Suprapubic skin (tissue), 3 donors: ENCODE data around the gene SLC9A9.

Experiments
- CTCF ChIP-seq, 2 donors: fragments of 200-600 bp in 1 of 2; fragments of 450-650 bp in 1 of 2; sonication (generic) in 1 of 2; IDR thresholded peaks; one replicate each; pipeline ENCODE4 v1.5.1; 2016 to 2019; ENCODE audit warnings: antibody characterized with exemption in 2 of 2, mild to moderate bottlenecking in 1 of 2, moderate library complexity in 1 of 2
- EP300 ChIP-seq: sonication (generic); formaldehyde crosslinking; IDR thresholded peaks from one replicate; pipeline ENCODE4 v1.6.1; 2017; ENCODE audit warnings: antibody characterized with exemption

DNA sequence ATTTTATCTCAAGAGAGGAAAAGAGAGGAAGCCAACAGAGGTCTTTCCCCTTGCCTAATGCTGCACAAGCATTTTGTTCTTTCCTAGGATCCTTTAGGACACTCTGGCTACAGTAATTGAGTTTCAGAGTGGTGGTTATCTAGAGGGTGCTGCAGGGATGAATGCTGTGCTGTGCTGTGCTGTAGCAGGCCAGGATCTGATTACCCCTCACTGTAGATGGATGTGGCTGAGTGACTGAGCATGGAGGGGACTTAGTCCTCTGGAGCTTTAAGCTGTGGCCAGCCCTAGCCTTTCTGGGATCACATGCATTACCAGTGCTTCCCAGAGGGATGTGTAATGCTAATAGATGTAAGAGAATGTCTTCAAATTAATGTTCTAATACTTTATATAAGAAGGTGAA lies 94.8 kb downstream of the SLC9A9 start:
- TF ChIP-seq CTCF (IDR thresholded peaks at IDR 0.05) (no peak), EP300 (no peak)
